Keratinocyte (primary cell): ENCODE measurements around the gene GPR146. TPM values are rescaled to one million over a fixed set of nuclear protein-coding genes. Genes with fewer than 3 reads are reported as not detected.

Experiments used
- DNase-seq: peaks from one replicate; pipeline ENCODE4 v3.0.0-alpha.2; 2011; ENCODE audit warnings: low read depth, missing footprints, low spot score
- FAIRE-seq: peaks from 2 replicates; lab custom pipeline; 2011; peaks lifted over from hg19 to GRCh38; lab: Jason Lieb, UNC
- H2AFZ ChIP-seq: 2 replicates; pipeline ENCODE4 v1.6.0; 2012; ENCODE audit warnings: low read length, control low read depth, inconsistent platforms; ENCODE audit not compliant: control insufficient read depth
- H3K27ac ChIP-seq: 2 replicates; pipeline ENCODE4 v1.5.1; 2011; ENCODE audit warnings: low read length; ENCODE audit not compliant: control insufficient read depth, insufficient read depth
- H3K27me3 ChIP-seq: 3 replicates; pipeline ENCODE4 v1.6.0; 2011; ENCODE audit warnings: low read length; ENCODE audit not compliant: control insufficient read depth, insufficient read depth; ENCODE audit errors: extremely low read depth
- H3K36me3 ChIP-seq, 2 experiments: 2 replicates in 1 of 2; 3 replicates in 1 of 2; pipeline ENCODE4 v1.5.1; 2011; ENCODE audit warnings: low read length in 2 of 2, mild to moderate bottlenecking in 1 of 2; ENCODE audit not compliant: control insufficient read depth in 2 of 2, insufficient read depth in 2 of 2; ENCODE audit errors: extremely low read depth in 1 of 2
- H3K4me1 ChIP-seq: 3 replicates; pipeline ENCODE4 v1.5.1; 2011; ENCODE audit warnings: low read length; ENCODE audit not compliant: control insufficient read depth, insufficient read depth; ENCODE audit errors: extremely low read depth
- H3K4me2 ChIP-seq: 3 replicates; pipeline ENCODE4 v1.6.0; 2011; ENCODE audit warnings: low read depth, low read length; ENCODE audit not compliant: control insufficient read depth, insufficient read depth; ENCODE audit errors: extremely low read depth
- H3K4me3 ChIP-seq, 3 experiments: fragments of 200-600 bp in 1 of 3; sonication (generic) in 1 of 3; 2 replicates in 2 of 3; 3 replicates in 1 of 3; pipeline ENCODE4 v1.5.1; 2011 to 2016; ENCODE audit warnings: low read length in 3 of 3, mild to moderate bottlenecking in 3 of 3, control low read depth in 2 of 3, inconsistent platforms in 1 of 3, low read depth in 1 of 3, mixed read lengths in 1 of 3, mixed run types in 1 of 3, moderate library complexity in 1 of 3; ENCODE audit not compliant: control insufficient read depth in 2 of 3, insufficient read depth in 2 of 3; ENCODE audit errors: extremely low read depth in 1 of 3
- H3K79me2 ChIP-seq: 2 replicates; pipeline ENCODE4 v1.6.0; 2012; ENCODE audit warnings: low read length; ENCODE audit not compliant: control insufficient read depth, insufficient read depth
- H3K9ac ChIP-seq: 3 replicates; pipeline ENCODE4 v1.6.0; 2011; ENCODE audit warnings: low read length; ENCODE audit not compliant: control insufficient read depth, insufficient read depth; ENCODE audit errors: extremely low read depth
- H3K9me1 ChIP-seq: 3 replicates; pipeline ENCODE4 v1.6.0; 2011; ENCODE audit warnings: low read length; ENCODE audit not compliant: control insufficient read depth, insufficient read depth; ENCODE audit errors: extremely low read depth
- H3K9me3 ChIP-seq: 2 replicates; pipeline ENCODE4 v1.5.1; 2012; ENCODE audit warnings: low read depth, low read length; ENCODE audit not compliant: control insufficient read depth
- H4K20me1 ChIP-seq: 3 replicates; pipeline ENCODE4 v1.6.0; 2011; ENCODE audit warnings: low read length; ENCODE audit not compliant: control insufficient read depth, insufficient read depth; ENCODE audit errors: extremely low read depth
- CTCF ChIP-seq, 3 experiments: IDR thresholded peaks in 1 of 3; conservative IDR thresholded peaks in 1 of 3; optimal IDR thresholded peaks in 1 of 3; 2 replicates in 2 of 3; 3 replicates in 1 of 3; pipeline versions ENCODE3 to v1.5.1; 2011; ENCODE audit warnings: low read length in 3 of 3, mild to moderate bottlenecking in 3 of 3, moderate library complexity in 2 of 3, control low read depth in 1 of 3, inconsistent platforms in 1 of 3; ENCODE audit not compliant: insufficient read depth in 2 of 3; ENCODE audit errors: extremely low read depth in 1 of 3
- EZH2 ChIP-seq: IDR thresholded peaks from one replicate; pipeline ENCODE4 v1.6.1; 2012; ENCODE audit warnings: inconsistent platforms, mild to moderate bottlenecking, low read length, moderate library complexity
- dilution Hi-C: fragments of 300-500 bp; cut with MboI; formaldehyde crosslinking; loops from one replicate; pipeline ENCODE4 v1.7.0; 2020; ENCODE audit warnings: low sequenced_read_pairs; ENCODE audit not compliant: extremely low pct_ligation_motif_present
- polyA plus RNA-seq, 5 experiments: library from polyadenylated mRNA; depleted of rRNA in 3 of 5; stranded (reverse) in 3 of 5; stranded (forward) in 1 of 5; unstranded in 1 of 5; fragments of >200 nt; gene quantifications; 1 replicate in 1 of 5; 2 replicates in 3 of 5; 3 replicates in 1 of 5; pipeline versions ENCODE4 v1.2.1 to v1.2.3, GENCODE V29; 2011 to 2012; ENCODE audit warnings: missing spikeins in 2 of 5, low read depth in 1 of 5, low replicate concordance in 1 of 5

Gene GPR146
- polyA plus RNA-seq, 1 donor (not counting 4 experiments of a cell fraction or from before 2014, with no cell fraction given), result 0.13 TPM

- dilution Hi-C loops, result no loop called here
Measured at GRCh38 chr7:1090686-1091643, 46.6 kb downstream of the GPR146 start.

GRCh38 chr7:1091644-1092027 lies 47.3 kb downstream of the GPR146 start:
- Histone ChIP-seq H3K9me1 (no peaks in the 10 kb centered on the region), H3K79me2 (peaks cover 11% of the 10 kb centered on the region), H3K4me3 (no peak overlapping the region), H4K20me1 (peaks cover 13% of the 10 kb centered on the region), H3K9me3 (no peaks in the 10 kb centered on the region), H3K4me2 (no peak overlapping the region), H3K27me3 (no peaks in the 10 kb centered on the region), H3K27ac (no peak overlapping the region), H3K4me1 (peaks cover 21% of the 10 kb centered on the region), H3K9ac (no peak overlapping the region), H3K36me3 (peaks cover 0 to 3% of the 10 kb centered on the region in 2 experiments), H2AFZ (no peak overlapping the region)
- FAIRE-seq, result no peak
- dilution Hi-C loops, result no loop called here
- TF ChIP-seq EZH2 (no peak), CTCF (optimal IDR thresholded peaks at IDR 0.05 in 1 of 3, IDR thresholded peaks at IDR 0.05 in 1 of 3, conservative IDR thresholded peaks at IDR 0.05 in 1 of 3; ENCODE audit: extremely low read depth in 1 of 3, insufficient read depth in 2 of 3, low read length in 3 of 3) (no peak)
- no peak for DNase-seq

More at GRCh38 chr7:1090686-1091643, 46.6 kb downstream of the GPR146 start:
- no peak for TF ChIP-seq CTCF (optimal IDR thresholded peaks at IDR 0.05 in 1 of 3, IDR thresholded peaks at IDR 0.05 in 1 of 3, conservative IDR thresholded peaks at IDR 0.05 in 1 of 3; ENCODE audit: extremely low read depth in 1 of 3, insufficient read depth in 2 of 3, low read length in 3 of 3)
- Histone ChIP-seq H4K20me1 (peaks cover 7% of the 10 kb centered on the region), H3K36me3 (peaks cover 0 to 3% of the 10 kb centered on the region in 2 experiments), H2AFZ (no peak overlapping the region), H3K9me1 (no peaks in the 10 kb centered on the region), H3K4me2 (no peak overlapping the region), H3K4me1 (peaks cover 18% of the 10 kb centered on the region), H3K27ac (no peak overlapping the region), H3K9me3 (no peaks in the 10 kb centered on the region), H3K79me2 (peaks cover 6% of the 10 kb centered on the region), H3K27me3 (no peaks in the 10 kb centered on the region), H3K4me3 (no peak overlapping the region), H3K9ac (no peak overlapping the region)
- DNase-seq (no peak), FAIRE-seq (no peak)
